Pons (tissue), 1 donor: Measurements from ENCODE around the gene DHRS7.
"Not testable (repeated sequence)": the region's sequence is repeated elsewhere in the genome, so short reads cannot be mapped to it uniquely, and the experiment has no call there.

Experiments
- DNase-seq: peaks from one replicate; pipeline ENCODE4 v3.0.0-alpha.2; 2016; ENCODE audit warnings: low spot score

Gene DHRS7

DNA sequence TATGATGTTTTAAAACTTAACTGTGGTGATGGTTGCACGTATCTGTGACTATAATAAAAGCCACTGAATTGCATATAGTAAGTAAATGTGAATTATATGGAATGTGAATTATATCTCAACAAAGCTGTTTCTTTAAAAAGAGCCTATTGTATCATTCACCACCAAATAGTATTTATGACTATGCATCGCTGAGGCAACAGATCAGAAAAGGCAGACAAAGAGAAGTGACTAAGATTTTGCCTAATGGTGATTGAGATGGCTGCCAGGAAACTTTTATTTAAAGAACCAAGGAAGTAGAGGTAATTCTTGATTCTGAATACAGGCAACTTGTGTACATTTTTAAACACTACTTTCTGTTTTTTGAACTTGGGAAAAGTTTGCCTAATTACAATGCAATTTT lies 31.7 kb downstream of the DHRS7 start:
- DNase-seq = no peak

DNA sequence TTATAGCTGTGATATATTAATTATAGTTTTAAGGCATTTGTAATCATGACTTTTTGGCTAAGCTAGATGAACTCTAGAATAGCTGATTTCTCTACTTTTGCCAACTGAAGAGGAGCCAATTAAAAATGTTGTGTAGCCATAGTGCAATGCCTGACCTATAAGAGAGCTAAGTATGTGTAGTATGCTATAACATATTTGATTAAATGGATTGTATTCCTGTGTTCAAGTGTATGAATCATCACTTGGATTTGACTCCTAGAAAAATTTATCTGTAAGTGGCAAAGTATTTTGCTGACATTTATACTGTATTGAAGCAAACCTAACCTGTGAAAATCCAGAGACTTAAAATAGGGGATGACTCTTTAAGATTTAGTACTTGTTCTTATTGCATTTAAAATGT lies 39.3 kb downstream of the DHRS7 start:
- no peak for DNase-seq

DNA sequence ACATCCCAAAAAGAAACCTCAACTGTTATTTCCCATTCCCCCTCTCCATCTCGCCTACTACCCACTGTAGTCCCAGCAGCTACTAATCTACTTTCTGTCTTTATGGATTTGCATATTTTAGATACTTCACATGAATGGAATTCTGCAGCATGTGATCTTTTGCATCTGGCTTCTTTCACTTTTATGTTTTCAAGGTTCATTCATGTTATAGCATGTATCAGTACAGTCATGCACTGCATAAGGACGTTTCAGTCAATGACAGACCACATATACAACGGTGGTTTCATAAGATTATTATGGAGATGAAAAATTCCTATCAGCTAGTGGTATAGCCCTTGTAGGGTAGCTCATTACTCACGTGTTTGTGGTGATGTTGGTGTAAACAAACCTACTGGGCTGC lies 49.0 kb downstream of the DHRS7 start:
- no peak for DNase-seq

DNA sequence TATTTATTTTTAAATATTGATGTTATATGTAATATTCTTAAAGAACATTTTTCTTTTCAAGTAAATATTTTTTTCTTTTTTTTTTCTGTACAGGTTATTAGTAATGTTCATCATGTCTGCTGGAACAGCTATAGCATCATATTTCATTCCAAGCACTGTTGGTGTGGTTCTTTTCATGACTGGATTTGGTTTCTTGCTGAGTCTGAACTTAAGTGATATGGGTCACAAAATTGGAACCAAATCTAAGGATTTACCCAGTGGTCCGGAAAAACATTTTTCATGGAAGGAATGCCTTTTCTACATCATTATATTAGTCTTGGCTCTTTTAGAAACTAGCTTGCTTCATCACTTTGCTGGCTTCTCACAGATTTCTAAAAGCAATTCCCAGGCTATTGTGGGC lies 50.3 kb downstream of the DHRS7 start:
- no peak for DNase-seq

DNA sequence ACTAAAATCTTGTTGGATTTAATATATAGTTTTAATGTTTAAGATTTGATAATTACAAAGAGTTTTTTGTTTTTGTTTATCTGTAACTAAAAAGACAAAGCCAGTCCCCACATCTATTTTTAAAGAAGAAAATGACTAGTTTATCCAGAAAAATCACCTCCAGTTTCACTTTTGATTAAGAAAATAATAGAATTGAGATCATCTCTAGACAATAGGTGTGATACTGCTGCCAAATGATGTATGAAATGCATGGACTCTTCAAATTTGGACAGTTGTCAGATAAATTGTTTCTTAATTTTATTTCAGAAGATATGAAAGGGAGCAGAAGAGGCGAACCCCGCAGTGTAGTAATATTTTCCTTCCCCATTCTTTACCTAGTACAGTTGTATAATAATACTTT lies 53.5 kb downstream of the DHRS7 start:
- DNase-seq = no peak

DNA sequence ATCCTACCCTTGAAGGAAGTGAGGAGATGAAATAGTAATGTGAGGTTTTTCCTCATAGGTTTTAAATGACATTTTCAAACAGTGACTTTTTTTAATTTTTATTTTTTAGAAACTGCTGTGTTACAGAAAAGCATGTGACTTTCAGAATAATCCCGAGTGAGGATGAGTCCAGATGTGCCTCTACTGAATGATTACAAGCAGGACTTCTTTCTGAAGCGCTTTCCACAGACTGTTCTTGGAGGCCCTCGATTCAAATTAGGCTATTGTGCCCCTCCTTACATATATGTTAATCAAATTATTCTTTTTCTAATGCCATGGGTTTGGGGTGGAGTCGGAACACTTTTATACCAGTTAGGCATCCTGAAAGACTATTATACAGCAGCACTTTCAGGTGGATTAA lies 57.7 kb downstream of the DHRS7 start:
- DNase-seq = peak; percentile 31

DNA sequence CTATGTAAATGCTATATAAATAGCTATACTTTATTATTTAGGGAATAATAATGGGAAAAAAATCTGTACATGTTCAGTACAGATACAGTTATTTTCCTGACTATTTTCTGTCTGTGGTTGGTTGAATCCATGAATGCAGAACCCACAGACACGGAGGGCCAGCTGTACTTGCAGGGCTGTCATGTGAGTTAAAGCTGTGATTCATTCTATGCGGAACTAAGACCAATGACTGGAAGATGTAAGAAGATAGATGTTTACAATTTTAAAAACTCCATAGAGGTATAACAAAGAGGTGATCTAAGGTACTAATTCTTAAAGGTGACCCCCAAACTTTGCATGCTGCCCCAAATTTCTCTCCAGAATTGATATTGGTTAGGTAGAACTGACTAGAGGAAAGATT lies 58.9 kb downstream of the DHRS7 start:
- DNase-seq = peak; percentile 84

DNA sequence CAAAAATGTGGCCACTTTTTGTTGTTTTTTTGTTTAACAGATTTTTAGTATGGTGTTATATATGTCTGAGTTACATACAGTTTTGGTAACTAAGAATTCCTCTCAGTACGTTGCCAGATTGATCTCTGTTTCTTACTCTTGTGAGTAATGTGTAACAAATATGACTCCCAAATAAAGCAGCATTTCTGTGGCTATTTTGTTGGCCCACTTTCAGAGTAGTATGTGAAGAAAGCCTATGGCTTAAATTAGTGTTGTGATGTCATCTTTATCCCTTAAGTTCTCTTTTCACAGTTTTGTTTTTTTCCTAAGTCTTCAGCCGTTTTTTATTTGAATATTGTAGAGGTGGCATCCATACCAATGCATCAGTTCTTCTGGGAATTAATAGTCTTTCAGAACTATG lies 62.8 kb downstream of the DHRS7 start:
- no peak for DNase-seq

DNA sequence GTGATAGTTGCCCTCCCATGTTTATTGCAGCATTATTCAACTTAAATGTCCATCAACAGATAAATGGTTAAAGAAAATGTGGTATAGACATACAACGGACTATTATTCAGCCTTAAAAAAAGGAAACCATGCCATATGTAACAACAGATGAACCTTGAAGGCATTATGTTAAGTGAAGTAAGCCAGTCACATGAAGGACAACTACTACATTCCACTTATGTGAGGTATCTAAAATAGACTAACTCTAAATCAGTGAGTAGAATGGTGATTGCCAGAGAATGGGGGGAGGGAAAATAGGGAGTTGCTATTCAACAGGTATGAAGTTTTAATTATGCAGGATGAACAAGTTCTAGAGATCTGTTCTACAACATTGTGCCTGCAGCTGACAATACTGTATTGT lies 63.4 kb downstream of the DHRS7 start:
- DNase-seq = no peak

DNA sequence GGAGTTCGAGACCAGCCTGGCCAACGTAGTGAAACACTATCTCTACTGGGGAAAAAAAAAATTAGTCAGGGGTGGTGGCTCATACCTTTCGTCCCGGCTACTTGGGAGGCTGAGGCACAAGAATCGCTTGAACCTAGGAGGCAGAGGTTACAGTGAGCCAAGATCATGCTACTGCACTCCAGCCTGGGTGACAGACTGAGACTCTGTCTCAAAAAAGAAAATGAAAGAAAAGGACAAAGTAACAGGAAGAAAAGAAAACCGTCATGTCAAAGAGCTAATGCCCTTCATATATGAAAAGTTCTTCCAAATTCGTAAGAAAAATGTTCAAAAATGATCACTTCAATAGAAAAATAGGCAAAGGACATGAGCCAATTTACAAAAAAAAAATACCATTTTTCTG lies 65.3 kb downstream of the DHRS7 start:
- not testable (repeated sequence) for DNase-seq

DNA sequence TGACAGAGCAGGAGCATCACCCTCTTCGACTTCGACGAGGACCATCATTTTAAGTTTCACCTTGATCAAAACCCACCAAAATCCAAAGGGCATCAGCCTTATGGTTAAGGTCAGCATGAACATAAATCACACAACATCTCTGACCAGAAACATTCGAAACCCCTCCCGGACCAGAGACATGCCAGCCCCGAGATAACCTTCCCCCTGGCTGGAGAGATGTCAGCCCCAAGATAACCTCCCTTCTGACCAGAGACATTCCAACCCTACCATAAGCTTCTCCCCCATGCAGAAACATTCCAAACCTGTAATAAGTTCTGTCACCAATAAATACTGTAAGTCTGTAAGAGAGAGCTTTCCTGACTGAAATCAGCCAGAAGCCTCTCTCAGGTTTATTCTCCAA lies 67.2 kb downstream of the DHRS7 start:
- no peak for DNase-seq

DNA sequence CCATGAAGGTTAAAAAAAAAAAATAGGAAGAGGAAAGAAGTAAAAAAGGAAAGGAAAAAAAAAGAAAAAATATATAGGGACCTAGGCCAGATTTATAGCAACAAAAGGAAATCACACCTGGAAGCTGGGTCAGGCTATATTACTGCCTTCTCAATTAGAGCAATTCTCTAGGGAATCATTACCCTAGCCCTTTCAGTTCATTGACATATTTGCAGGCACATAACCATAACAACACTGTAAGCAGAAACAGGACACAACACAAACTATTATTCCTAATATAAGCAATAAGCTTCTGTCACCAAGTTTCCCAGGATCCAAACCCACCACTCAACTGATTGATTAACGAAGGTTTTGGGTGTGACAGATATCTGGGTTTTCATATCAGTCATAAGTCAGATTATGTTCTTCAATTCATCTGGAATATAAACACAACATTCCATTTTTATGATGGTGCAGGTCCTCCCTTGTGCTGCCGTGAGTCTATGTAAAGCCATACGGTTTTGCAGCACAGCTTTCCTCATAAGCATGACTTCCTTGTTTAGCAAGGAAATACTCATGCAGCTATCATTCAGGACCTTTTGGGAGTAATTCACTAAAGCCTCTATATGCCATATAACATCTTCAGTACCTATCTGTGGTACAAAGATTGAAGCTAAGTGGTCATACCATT lies 69.3 kb downstream of the DHRS7 start:
- no peak for DNase-seq

DNA sequence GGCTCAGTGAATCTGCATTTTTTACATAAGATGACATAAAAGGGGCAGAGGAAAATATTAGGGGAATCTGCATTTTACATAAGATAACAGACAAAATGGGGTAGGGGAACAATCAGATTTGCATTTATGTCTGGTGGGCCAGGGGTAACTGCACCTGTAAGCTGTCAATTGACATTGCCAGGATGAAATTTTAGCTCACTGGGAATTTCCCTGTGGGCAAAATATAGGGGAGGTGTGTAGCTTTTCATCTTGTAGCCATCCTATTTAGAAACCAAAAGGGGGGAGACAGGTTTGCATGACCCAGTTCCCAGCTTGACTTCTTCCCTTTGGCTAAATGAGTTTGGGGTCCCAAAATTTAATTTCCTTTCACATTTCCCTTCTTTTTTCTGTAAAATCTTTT lies 70.0 kb downstream of the DHRS7 start:
- DNase-seq = no peak

DNA sequence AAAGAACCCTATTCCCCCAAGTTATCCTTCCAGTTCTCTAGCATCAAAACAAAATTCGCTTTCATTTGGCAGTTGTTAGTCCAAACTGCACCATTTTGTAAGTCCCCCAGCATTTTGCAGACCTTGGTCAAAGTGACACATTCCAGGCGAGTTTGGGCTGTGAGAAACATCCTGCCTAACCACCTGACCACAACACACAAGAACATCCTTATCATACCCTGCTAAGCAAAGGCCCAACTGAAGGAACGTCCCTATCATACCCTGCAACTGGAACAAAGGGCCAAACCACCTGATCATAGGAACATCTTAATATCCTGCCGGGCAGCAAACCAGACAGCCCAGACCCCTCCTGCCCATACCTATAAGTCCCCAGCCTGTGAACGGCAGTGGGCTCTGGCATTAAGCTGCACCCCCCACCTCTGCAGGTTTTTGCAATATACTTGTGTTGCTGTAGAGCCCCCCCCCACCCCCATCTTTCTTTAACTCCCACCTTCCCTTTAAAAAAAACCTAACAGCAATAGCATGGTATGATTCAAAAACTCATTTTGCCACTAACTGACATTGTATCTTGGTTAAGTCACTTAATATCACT lies 70.8 kb downstream of the DHRS7 start:
- no peak for DNase-seq
